ENCODE data around the gene RAB11B. TPM values are rescaled to one million over a fixed set of nuclear protein-coding genes. Genes with fewer than 3 reads are reported as not detected.

Gene RAB11B
- total RNA-seq, 1 donor from 2014 or later = 130 TPM

DNA sequence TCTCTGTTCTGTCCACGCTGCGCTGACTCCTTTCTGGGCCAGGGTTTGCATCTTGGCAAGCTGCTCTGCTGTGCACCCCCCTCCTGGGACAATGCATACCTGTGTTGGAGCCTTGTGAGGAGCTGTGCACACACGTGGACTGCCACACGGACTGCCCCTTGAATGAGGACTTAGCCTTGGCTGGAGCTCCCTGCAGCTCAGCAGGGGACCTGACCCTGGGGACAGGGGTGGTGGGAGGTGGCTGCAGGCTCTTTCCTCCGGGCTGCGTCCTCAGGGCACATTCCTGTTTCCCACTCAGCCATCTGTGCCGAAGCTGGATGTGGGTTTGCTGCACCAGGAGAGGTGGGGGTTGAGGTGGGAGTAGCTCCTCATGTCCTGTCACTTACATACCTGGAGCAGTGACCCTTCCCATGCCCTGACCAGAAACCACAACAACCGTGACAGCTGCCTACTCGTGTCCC, 8.2 kb downstream of the RAB11B start:
- Mint-ChIP-seq H3K4me3 (ENCODE audit: unreplicated experiment) (no peak overlapping the region), H3K27me3 (ENCODE audit: unreplicated experiment) (peaks cover 22% of the 10 kb centered on the region), H3K4me1 (ENCODE audit: unreplicated experiment) (peaks cover 41% of the 10 kb centered on the region), H3K9me3 (ENCODE audit: unreplicated experiment) (no peaks in the 10 kb centered on the region), H3K27ac (ENCODE audit: unreplicated experiment) (no peak overlapping the region), H3K36me3 (ENCODE audit: low read depth, unreplicated experiment) (peaks cover 23% of the 10 kb centered on the region)
- DNase-seq (ENCODE audit: low spot score) = no peak
- TF ChIP-seq, protein P1, sequence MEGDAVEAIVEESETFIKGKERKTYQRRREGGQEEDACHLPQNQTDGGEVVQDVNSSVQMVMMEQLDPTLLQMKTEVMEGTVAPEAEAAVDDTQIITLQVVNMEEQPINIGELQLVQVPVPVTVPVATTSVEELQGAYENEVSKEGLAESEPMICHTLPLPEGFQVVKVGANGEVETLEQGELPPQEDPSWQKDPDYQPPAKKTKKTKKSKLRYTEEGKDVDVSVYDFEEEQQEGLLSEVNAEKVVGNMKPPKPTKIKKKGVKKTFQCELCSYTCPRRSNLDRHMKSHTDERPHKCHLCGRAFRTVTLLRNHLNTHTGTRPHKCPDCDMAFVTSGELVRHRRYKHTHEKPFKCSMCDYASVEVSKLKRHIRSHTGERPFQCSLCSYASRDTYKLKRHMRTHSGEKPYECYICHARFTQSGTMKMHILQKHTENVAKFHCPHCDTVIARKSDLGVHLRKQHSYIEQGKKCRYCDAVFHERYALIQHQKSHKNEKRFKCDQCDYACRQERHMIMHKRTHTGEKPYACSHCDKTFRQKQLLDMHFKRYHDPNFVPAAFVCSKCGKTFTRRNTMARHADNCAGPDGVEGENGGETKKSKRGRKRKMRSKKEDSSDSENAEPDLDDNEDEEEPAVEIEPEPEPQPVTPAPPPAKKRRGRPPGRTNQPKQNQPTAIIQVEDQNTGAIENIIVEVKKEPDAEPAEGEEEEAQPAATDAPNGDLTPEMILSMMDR (IDR thresholded peaks at IDR 0.05; ENCODE audit: unreplicated experiment) = no peak

DNA sequence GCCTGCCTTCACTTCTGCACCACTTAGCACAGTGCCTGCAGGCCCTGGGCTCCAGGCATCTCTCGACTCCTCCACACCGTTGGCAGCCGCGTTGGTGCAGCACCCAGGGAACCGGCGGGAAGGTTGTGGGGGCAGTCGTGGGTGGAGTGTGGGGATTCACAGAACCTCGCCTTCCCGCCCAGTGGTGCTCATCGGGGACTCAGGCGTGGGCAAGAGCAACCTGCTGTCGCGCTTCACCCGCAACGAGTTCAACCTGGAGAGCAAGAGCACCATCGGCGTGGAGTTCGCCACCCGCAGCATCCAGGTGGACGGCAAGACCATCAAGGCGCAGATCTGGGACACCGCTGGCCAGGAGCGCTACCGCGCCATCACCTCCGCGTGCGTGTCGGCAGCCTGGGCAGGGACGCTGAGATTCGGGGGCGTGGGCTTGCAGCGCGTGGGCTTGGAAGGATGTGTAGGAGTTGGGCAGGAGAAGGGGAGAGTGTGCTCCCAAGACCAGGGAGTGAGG, 9.6 kb downstream of the RAB11B start:
- H3K9me3 Mint-ChIP-seq (ENCODE audit: unreplicated experiment) = no peaks in the 10 kb centered on the region
- TF ChIP-seq, protein P1 (IDR thresholded peaks at IDR 0.05; ENCODE audit: unreplicated experiment) = no peak
- peaks cover 32% of the 10 kb centered on the region for H3K4me1 Mint-ChIP-seq (ENCODE audit: unreplicated experiment)
- H3K4me3 Mint-ChIP-seq (ENCODE audit: unreplicated experiment) = peak overlapping the region; percentile 47
- H3K27ac Mint-ChIP-seq (ENCODE audit: unreplicated experiment) = no peak overlapping the region
- no peak for DNase-seq (ENCODE audit: low spot score)
- H3K27me3 Mint-ChIP-seq (ENCODE audit: unreplicated experiment) = peaks cover 25% of the 10 kb centered on the region
- peaks cover 27% of the 10 kb centered on the region for H3K36me3 Mint-ChIP-seq (ENCODE audit: low read depth, unreplicated experiment)

DNA sequence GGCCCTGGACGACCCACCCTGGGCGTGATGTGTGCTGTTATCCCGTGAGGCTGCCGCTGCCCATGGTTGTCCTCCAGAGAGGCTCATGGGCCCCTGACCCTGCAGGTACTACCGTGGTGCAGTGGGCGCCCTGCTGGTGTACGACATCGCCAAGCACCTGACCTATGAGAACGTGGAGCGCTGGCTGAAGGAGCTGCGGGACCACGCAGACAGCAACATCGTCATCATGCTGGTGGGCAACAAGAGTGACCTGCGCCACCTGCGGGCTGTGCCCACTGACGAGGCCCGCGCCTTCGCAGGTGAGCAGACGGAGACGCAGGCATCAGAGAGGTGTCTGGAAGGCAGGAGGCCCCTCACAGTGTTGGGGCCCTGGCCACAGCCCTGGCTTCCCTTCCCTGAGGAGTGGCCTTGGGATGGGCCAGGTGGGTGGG, 11.8 kb downstream of the RAB11B start:
- Mint-ChIP-seq H3K9me3 (ENCODE audit: unreplicated experiment) (no peaks in the 10 kb centered on the region), H3K4me1 (ENCODE audit: unreplicated experiment) (peaks cover 13% of the 10 kb centered on the region), H3K36me3 (ENCODE audit: low read depth, unreplicated experiment) (peaks cover 24% of the 10 kb centered on the region), H3K27me3 (ENCODE audit: unreplicated experiment) (peaks cover 15% of the 10 kb centered on the region), H3K4me3 (ENCODE audit: unreplicated experiment) (no peak overlapping the region), H3K27ac (ENCODE audit: unreplicated experiment) (no peak overlapping the region)
- no peak for DNase-seq (ENCODE audit: low spot score)
- TF ChIP-seq, protein P1 (IDR thresholded peaks at IDR 0.05; ENCODE audit: unreplicated experiment) = no peak

DNA sequence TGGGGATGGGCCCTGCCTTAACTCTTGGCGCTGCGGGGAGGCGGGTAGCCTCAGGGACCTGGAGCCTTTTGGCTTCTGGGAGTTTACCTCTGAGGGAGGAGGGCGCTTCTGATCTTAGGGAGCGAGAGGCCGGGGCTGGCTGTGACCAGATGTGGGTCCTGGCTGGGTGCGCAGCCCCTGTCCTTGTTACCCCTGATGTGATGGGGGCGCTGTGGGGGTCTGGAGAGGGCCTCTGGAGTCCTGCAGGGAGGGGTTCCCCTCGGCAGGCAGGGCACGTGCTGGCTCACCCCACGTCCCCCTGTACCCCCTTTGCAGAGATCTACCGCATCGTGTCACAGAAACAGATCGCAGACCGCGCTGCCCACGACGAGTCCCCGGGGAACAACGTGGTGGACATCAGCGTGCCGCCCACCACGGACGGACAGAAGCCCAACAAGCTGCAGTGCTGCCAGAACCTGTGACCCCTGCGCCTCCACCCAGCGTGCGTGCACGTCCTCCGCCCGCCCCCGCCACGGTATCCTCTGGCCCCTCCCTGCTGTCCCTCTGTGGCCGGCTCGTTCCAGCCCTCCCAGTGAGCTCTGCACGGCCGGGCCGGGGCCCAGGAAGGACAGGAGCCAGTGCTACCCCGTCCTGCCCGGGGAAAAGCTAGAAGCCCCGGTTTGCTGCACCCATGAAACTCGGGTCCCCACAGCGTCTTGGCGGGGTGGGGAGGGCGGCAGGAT, 13.1 kb downstream of the RAB11B start:
- no peak for DNase-seq (ENCODE audit: low spot score)
- peaks cover 10% of the 10 kb centered on the region for H3K27me3 Mint-ChIP-seq (ENCODE audit: unreplicated experiment)

DNA sequence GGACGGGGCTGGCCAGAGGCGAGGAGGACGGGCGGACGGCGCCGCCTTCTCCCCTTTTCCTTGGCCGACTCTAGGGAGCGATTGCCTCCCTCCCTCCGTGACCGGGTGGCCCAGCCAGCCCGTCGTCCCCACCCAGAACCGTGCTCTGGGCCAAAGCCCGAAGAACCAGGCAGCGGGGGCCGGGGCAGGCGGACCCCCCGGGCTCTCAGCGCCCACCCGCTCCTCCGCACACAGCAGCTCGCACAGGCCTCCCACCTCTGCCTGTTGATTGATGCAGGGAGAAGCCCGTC, 13.6 kb downstream of the RAB11B start:
- no peak for DNase-seq (ENCODE audit: low spot score)
- TF ChIP-seq, protein P1 (IDR thresholded peaks at IDR 0.05; ENCODE audit: unreplicated experiment) = no peak
- Mint-ChIP-seq H3K27me3 (ENCODE audit: unreplicated experiment) (peaks cover 10% of the 10 kb centered on the region), H3K9me3 (ENCODE audit: unreplicated experiment) (no peaks in the 10 kb centered on the region), H3K36me3 (ENCODE audit: low read depth, unreplicated experiment) (peaks cover 19% of the 10 kb centered on the region), H3K4me1 (ENCODE audit: unreplicated experiment) (no peaks in the 10 kb centered on the region), H3K4me3 (ENCODE audit: unreplicated experiment) (no peak overlapping the region), H3K27ac (ENCODE audit: unreplicated experiment) (no peak overlapping the region)

More for the DNA sequence above, 13.1 kb downstream of the RAB11B start:
- H3K36me3 Mint-ChIP-seq (ENCODE audit: low read depth, unreplicated experiment) = peaks cover 19% of the 10 kb centered on the region
- TF ChIP-seq, protein P1 (IDR thresholded peaks at IDR 0.05; ENCODE audit: unreplicated experiment) = no peak
- no peak overlapping the region for H3K4me3 Mint-ChIP-seq (ENCODE audit: unreplicated experiment)
- no peaks in the 10 kb centered on the region for H3K9me3 Mint-ChIP-seq (ENCODE audit: unreplicated experiment)
- H3K27ac Mint-ChIP-seq (ENCODE audit: unreplicated experiment) = no peak overlapping the region
- H3K4me1 Mint-ChIP-seq (ENCODE audit: unreplicated experiment) = peaks cover 4% of the 10 kb centered on the region

Data from endothelial cell (in vitro differentiated cells).